ENCODE data around the gene LRRFIP1.
"Not testable (repeated sequence)": the region's sequence is repeated elsewhere in the genome, so short reads cannot be mapped to it uniquely, and the experiment has no call there.

The LRRFIP1 gene

DNA sequence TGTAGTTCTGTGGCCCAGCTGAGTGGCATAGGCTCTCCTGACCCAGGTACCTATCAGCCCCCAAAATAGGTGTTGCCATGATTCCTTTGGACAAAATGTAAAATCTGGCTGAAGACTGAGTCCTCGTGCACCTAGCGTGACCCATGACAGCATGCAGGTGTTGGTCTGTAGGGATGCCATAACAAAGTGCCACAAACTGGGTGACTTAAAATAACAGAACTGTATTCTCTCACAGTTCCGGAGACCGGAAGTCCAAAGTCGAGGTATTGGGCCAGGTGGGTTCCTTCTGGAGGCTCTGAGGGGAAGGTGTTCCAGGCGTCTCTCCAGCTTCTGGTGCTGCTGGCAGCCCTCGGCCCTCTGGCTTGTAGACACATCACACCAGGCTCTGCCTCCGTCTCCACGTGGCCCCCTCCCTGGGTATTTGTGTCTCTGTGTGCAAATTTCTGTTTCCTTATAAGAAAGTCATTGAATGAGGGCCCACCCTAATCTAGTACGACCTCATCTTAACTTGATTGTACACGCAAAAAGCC lies 34.5 kb downstream of the LRRFIP1 start:
- DNase-seq (ENCODE audit: low read depth in 2 of 2), result no peak

- DNase-seq (ENCODE audit: low read depth in 2 of 2), result peak; percentile 30 to 50
Measured at GRCh38 chr2:237662671-237663093, 35.3 kb downstream of the LRRFIP1 start.

DNA sequence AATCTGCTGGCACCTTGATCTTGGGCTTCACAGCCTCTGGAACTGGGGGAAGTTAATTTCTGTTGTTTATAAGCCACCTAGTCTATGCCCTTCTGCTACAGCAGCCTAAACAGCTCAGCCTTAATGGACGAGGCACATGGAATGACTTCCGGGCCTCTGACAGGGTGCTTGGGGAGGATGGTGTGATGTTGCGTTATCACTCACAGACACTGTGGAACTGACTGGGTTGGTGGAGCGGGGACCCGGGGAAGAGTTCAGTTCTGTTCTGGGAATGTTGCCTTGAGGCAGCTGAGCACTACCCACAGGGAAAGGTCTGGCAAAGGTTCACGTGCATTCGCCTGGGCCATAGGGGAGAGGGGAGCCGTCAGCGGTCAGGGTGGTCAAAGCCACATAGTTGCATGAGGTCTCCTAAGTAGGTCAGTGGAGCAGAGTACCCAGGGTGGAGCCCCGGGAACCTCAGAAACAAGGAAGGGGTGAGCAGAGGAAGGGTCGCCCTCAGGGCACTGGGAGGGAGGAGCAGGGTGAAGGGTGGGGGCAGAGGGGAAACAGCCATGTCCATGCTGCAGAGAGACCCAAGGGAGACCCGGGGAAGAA lies 36.2 kb downstream of the LRRFIP1 start:
- no peak for DNase-seq (ENCODE audit: low read depth in 2 of 2)

GRCh38 chr2:237664151-237664550 lies 36.8 kb downstream of the LRRFIP1 start:
- DNase-seq (ENCODE audit: low read depth in 2 of 2), result no peak

GRCh38 chr2:237665713-237666143 lies 38.3 kb downstream of the LRRFIP1 start:
- no peak for DNase-seq (ENCODE audit: low read depth in 2 of 2)

- no peak for DNase-seq (ENCODE audit: low read depth in 2 of 2)
Measured at GRCh38 chr2:237666606-237667005, 39.2 kb downstream of the LRRFIP1 start.

DNA sequence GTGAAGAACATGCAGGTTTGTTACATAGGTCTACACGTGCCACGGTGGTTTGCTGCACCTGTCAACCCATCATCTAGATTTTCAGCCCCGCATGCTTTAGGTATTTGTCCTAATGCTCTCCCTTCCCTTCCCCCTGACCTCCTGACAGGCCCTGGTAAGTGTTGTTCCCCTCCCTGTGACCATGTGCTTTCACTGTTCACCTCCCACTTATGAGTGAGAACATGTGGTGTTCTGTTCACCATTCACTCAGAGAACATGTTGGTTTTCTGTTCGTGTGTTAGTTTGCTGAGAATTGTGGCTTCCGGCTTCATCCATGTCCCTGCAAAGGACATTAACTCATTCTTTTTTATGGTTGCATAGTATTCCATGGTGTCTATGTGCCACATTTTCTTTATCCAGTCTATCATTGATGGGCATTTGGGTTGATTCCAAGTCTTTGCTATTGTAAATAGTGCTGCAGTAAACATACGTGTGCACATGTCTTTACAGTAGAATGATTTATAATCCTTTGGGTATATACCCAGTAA lies 39.7 kb downstream of the LRRFIP1 start:
- DNase-seq (ENCODE audit: low read depth in 2 of 2), result not testable (repeated sequence)

DNA sequence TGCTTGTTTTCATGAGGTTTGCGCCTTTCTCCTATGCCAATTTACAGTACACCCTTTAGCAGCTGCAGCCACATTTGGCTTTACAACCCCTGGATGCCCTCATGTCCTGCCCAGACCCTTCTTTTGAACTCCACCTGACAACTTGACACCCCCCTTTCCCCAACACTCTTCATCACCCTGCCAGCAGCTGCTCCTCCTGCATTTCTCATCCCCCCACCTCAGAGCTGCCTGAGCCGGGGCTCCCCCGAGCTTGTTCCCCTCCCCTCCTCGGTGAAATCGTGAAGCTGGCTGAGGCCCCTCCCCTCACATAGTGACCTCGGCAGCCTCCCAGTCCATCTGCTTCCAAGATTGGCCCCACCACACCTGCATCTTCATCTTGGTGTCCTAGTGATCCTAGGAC lies 40.5 kb downstream of the LRRFIP1 start:
- DNase-seq (ENCODE audit: low read depth in 2 of 2), result no peak

GRCh38 chr2:237668440-237668839 lies 41.1 kb downstream of the LRRFIP1 start:
- no peak for DNase-seq (ENCODE audit: low read depth in 2 of 2)

GRCh38 chr2:237669283-237669627 lies 41.9 kb downstream of the LRRFIP1 start:
- DNase-seq (ENCODE audit: low read depth in 2 of 2), result no peak

DNA sequence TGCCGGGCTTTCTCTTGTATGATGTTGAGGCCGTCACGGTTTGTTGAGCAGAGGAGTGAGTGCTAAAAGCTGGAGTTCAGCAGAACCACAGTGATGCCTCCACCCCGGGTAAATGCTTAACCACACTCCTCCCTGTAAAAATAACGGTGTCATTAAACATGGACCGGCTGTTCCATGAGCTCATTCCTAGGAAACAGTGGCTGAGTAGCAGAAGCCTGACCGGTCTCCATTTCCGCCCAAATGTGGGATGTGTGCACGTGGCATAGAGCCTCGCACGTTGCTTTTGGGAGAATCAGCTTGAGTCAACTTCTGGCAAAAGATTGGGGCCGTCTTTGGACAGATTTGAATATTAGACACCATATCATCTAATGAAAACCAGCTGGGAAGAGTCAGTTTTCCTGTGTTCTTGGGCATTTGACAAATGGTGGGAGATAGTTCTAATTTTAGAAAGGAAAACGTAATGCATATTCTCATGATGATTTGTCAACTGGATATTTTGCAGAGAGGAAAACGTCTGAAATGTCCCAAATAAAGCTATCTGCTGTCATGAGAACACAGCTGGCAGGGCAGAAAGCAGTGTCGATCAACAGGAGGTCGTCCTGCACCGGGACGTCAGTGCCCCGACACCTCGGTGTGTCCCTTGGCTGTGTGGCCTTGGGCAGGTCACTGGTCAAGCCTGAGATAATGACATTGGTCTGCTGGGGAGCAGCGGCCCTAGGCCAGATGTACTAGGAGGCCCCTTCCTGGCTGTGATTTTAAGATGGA lies 42.4 kb downstream of the LRRFIP1 start:
- no peak for DNase-seq (ENCODE audit: low read depth in 2 of 2)

- no peak for DNase-seq (ENCODE audit: low read depth in 2 of 2)
Measured at GRCh38 chr2:237670641-237671040, 43.3 kb downstream of the LRRFIP1 start.

- no peak for DNase-seq (ENCODE audit: low read depth in 2 of 2)
Measured at GRCh38 chr2:237671466-237672138, 44.2 kb downstream of the LRRFIP1 start.

DNA sequence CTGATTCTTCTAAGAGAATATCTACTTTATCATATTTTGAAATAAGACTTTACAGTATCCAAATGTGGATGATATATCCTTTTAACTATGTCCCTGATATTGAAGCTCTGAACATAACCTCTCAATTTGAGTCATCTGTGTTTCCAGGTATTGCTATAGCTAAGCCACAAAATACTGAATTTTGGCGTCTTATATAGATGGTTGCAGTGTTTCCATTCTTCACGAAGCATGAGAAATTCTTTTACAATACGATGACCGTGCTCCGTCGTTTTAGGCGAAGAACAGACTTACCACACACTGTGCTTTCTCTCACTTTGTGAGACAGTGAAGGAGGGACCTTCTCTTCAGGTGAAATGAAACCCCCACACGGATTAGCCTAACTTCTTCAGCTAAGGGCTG lies 45.3 kb downstream of the LRRFIP1 start:
- DNase-seq (ENCODE audit: low read depth in 2 of 2), result no peak

DNA sequence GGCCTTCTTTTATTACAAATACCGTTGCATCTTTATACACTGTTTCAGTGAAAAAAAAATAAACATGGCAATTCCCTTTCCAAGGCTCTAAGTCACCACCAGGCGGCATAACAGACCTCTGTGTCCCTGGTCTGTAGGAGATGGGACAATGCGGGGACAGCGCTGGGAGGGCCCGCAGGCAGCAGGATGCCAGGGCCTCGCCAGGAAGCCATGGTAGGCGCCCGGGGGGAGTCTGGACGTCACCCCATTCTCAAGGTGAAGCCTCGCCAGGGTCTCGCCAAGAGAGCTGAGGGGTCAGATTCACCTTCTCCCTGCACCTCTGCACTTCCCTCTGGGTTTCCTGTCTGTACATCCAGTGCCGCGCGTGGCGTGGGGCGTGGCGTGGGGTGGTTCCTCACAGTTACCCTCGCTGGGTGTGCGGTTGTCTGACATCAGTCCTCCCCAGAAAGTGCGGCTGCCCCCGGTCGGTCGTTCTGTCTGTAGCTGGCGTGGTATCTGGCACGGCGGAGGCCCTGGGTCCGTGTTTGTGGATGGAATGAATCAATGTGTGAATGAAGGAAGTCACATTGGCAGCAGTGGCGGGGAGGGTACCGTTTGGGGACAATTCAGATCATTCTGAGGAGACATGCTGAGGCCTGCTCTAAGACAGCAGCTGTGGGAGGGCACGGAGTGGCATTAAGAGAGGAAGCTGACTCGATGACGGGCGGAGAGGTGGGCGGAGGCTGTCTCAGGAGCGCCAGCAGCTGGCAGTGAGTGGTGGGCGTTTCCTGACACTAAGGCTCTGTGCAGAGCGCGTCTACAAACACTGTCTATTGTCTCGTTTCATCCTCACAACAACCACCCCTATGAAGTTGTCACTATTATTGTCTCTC lies 46.0 kb downstream of the LRRFIP1 start:
- peak; percentile 83 to 85 for DNase-seq (ENCODE audit: low read depth in 2 of 2)

- DNase-seq (ENCODE audit: low read depth in 2 of 2), result peak; percentile 56
Measured at GRCh38 chr2:237674731-237675276, 47.4 kb downstream of the LRRFIP1 start.

DNA sequence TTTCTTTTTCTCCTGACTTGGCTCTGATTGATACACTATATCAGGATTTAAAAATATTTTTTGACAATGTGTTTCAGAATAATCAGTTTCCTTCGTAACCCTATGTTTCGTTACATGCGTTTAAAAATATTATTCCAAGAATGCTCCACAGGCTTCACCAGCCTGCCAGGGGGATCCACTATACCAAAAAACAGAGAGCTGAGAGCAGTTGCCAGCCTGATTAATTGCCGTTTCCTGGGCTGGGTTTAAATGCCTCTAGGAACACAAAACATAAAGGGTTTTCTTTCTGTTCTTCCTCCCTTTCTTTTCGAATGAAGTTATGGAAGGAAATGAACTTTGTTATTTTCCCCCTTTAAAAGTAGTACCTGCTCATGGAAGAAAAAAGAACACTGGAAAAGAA lies 47.9 kb downstream of the LRRFIP1 start:
- DNase-seq (ENCODE audit: low read depth in 2 of 2), result no peak

DNA sequence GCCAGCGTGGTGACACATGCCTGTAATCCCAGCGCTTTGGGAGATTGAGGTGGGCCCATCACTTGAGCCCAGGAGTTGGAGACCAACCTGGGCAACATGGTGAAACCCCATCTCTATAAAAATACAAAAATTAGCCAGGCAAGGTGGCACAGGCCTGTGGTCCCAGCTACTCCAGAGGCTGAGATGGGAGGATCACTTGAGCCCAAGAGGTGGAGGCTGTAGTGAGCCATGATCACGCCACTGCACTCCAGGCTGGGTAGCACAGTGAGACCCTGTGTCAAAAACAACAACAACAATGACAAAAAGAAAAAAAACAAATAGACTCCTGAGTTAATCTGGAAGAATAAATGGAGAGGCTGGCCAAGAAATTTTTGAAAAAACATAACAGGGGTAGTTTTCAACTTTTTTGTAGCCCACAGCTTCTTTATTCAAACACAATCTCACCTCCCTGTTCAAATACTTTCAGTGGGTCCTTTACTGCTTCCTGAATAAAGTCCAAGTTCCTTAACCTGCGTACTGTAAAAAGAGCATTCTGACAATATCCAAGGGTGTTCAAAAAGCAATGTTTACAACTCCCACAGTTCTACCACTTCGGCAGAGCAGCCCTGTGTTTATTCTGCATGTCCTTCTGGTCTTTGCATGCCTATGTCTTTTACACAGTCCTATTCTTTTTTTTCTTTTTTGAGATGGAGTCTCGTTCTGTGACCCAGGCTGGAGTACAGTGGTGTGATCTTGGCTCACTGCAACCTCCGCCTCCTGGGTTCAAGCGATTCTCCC lies 53.5 kb downstream of the LRRFIP1 start:
- no peak for DNase-seq (ENCODE audit: low read depth in 2 of 2)

GRCh38 chr2:237682151-237682550 lies 54.8 kb downstream of the LRRFIP1 start:
- no peak for DNase-seq (ENCODE audit: low read depth in 2 of 2)
